Osteocyte (in vitro differentiated cells): ENCODE data around the gene HEMK1. TPM values are rescaled to one million over a fixed set of nuclear protein-coding genes. Genes with fewer than 3 reads are reported as not detected.

Experiments
- DNase-seq: peaks from one replicate; pipeline ENCODE4 v3.0.0; 2021; ENCODE audit warnings: mixed read lengths; ENCODE audit not compliant: unreplicated experiment; ENCODE audit errors: extremely low spot score
- H3K27ac Mint-ChIP-seq: one replicate; pipeline ENCODE4 v1.8.0; 2021; ENCODE audit warnings: mild to moderate bottlenecking, mixed read lengths; ENCODE audit not compliant: unreplicated experiment
- H3K27me3 Mint-ChIP-seq: one replicate; pipeline ENCODE4 v1.8.0; 2021; ENCODE audit warnings: mixed read lengths; ENCODE audit not compliant: unreplicated experiment
- H3K36me3 Mint-ChIP-seq: one replicate; pipeline ENCODE4 v1.8.0; 2021; ENCODE audit warnings: mixed read lengths; ENCODE audit not compliant: unreplicated experiment
- H3K4me1 Mint-ChIP-seq: one replicate; pipeline ENCODE4 v1.8.0; 2021; ENCODE audit warnings: mixed read lengths; ENCODE audit not compliant: unreplicated experiment
- H3K4me3 Mint-ChIP-seq: one replicate; pipeline ENCODE4 v1.8.0; 2021; ENCODE audit warnings: mild to moderate bottlenecking, moderate library complexity, mixed read lengths; ENCODE audit not compliant: unreplicated experiment
- H3K9me3 Mint-ChIP-seq: one replicate; pipeline ENCODE4 v1.8.0; 2021; ENCODE audit warnings: mixed read lengths; ENCODE audit not compliant: unreplicated experiment
- total RNA-seq: library from RNA; stranded (reverse); gene quantifications from 2 replicates; pipeline ENCODE4 v1.2.1, GENCODE V29; 2021
- TF ChIP-seq, protein P1 (sequence below): fragments of 200-600 bp; sonication (generic); IDR thresholded peaks from 2 replicates; pipeline ENCODE4 v1.5.0; 2021; ENCODE audit warnings: antibody characterized with exemption, mild to moderate bottlenecking, moderate library complexity

The HEMK1 gene
- total RNA-seq, 1 donor from 2014 or later = 23.1 TPM

DNA sequence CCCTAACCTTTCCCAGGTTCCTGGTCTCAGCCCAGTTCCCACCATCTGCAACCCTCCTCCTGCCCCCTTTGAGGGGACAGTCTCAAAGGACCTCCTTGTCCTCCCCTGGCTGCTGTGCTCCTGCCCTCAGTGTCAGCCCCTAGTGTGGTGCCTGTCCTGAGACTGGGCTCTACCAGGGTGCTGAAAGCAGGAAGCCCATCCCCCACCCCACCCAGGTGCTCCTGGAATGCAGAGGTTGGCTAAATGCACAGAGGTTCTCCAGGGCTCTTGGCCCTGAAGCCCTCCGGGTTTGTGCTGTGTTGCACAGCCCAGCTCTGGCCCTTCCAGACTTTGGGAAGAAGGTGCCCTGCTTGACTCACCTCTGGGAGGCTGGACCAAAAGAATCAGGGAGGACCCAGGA lies 23.5 kb upstream of the HEMK1 start:
- Mint-ChIP-seq H3K27me3 (peaks cover 11% of the 10 kb centered on the region), H3K4me1 (no peaks in the 10 kb centered on the region), H3K36me3 (no peaks in the 10 kb centered on the region), H3K4me3 (no peak overlapping the region), H3K9me3 (no peaks in the 10 kb centered on the region), H3K27ac (no peak overlapping the region)
- TF ChIP-seq, protein P1, sequence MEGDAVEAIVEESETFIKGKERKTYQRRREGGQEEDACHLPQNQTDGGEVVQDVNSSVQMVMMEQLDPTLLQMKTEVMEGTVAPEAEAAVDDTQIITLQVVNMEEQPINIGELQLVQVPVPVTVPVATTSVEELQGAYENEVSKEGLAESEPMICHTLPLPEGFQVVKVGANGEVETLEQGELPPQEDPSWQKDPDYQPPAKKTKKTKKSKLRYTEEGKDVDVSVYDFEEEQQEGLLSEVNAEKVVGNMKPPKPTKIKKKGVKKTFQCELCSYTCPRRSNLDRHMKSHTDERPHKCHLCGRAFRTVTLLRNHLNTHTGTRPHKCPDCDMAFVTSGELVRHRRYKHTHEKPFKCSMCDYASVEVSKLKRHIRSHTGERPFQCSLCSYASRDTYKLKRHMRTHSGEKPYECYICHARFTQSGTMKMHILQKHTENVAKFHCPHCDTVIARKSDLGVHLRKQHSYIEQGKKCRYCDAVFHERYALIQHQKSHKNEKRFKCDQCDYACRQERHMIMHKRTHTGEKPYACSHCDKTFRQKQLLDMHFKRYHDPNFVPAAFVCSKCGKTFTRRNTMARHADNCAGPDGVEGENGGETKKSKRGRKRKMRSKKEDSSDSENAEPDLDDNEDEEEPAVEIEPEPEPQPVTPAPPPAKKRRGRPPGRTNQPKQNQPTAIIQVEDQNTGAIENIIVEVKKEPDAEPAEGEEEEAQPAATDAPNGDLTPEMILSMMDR = no peak
- DNase-seq = no peak

DNA sequence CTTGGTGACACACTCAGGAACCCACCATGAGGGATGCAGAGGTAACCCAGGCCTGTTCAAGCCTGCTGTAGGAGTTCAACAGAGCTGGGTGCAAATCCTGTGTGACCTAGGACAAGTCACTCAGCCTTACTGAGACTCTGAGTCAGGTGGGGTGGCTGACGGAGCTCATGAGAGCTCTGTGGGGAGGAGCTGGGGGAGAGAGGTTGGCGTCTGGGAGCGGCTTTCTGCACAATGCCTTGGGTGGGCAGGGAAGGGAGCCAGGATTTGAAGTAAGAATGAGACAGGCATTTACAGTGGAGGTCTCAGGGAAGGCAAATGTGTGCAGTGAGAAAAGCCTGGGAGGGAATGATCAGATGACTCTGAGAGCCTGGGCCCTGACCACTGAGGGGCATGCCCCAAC lies 20.1 kb upstream of the HEMK1 start:
- no peak overlapping the region for H3K4me3 Mint-ChIP-seq
- TF ChIP-seq, protein P1 = no peak
- H3K27ac Mint-ChIP-seq = no peak overlapping the region
- no peaks in the 10 kb centered on the region for H3K9me3 Mint-ChIP-seq
- no peaks in the 10 kb centered on the region for H3K4me1 Mint-ChIP-seq
- no peaks in the 10 kb centered on the region for H3K36me3 Mint-ChIP-seq
- peaks cover 7% of the 10 kb centered on the region for H3K27me3 Mint-ChIP-seq
- DNase-seq = no peak

DNA sequence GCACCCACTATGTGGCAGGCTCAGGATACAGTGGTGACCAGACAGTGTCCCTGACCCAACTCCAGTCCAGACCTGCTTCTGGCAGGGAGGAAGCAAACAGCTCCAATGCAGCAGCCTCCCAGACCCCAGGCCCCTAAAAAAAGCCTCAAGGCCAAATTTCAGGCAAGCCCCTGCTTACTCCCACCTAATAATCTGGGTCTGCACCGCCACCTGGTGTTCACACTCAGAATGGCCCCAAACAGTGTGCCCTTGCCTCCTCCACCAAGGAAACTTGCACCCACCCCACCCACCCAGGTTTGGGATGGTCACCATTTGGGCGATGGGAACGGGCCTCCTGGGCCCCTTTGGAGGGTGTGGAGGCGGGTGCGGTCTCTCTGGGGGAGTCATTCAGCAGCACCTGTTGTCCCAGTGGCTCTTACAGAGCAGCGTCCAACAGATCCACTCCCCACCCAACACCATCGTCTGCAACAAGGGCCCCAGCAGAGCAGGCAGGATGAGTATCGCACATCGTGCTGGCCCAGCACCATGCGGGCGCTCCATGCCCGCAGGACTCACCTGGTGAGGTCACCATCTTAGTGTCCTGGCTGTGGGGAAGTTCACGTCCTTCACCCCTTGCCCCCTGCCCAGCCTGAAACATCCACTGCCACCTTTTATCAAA lies 19.1 kb upstream of the HEMK1 start:
- peaks cover under 1% of the 10 kb centered on the region for H3K27me3 Mint-ChIP-seq
- TF ChIP-seq, protein P1 = peak; percentile 86
- DNase-seq = peak; percentile 88
- H3K4me1 Mint-ChIP-seq = no peaks in the 10 kb centered on the region
- H3K27ac Mint-ChIP-seq = no peak overlapping the region
- H3K9me3 Mint-ChIP-seq = no peaks in the 10 kb centered on the region
- no peaks in the 10 kb centered on the region for H3K36me3 Mint-ChIP-seq
- no peak overlapping the region for H3K4me3 Mint-ChIP-seq

DNA sequence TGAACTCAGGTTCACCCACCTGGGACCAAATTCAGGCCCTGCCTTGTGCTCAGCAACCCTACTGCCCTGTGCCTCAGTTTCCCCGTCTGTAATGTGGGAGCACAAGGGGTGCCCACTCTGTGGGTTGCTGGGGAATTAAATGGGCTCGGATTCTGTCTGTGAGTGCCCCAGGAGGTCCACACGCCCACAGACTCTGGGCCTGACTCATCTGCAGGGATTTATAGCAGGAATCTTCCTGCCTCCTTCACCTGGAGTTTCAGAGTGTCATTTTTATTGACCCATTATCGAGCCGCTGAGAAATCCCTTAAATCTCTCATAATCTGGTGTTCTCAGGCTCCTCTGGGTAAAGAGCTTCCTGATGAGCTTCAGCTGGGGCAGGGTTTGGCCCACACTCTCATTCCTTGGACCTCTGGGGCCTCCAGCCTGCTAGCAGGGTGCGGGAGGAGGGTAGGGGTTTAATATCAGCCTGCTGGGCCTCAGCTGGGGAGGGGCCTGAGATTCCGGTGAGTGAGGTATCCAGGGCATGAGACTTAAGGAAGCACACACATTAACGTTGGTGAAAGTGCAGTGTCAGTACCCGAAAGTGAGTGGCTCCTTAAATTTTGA lies 18.2 kb upstream of the HEMK1 start:
- Mint-ChIP-seq H3K36me3 (no peaks in the 10 kb centered on the region), H3K27me3 (no peaks in the 10 kb centered on the region), H3K27ac (no peak overlapping the region), H3K4me1 (no peaks in the 10 kb centered on the region), H3K9me3 (no peaks in the 10 kb centered on the region), H3K4me3 (no peak overlapping the region)
- TF ChIP-seq, protein P1 = no peak
- no peak for DNase-seq

DNA sequence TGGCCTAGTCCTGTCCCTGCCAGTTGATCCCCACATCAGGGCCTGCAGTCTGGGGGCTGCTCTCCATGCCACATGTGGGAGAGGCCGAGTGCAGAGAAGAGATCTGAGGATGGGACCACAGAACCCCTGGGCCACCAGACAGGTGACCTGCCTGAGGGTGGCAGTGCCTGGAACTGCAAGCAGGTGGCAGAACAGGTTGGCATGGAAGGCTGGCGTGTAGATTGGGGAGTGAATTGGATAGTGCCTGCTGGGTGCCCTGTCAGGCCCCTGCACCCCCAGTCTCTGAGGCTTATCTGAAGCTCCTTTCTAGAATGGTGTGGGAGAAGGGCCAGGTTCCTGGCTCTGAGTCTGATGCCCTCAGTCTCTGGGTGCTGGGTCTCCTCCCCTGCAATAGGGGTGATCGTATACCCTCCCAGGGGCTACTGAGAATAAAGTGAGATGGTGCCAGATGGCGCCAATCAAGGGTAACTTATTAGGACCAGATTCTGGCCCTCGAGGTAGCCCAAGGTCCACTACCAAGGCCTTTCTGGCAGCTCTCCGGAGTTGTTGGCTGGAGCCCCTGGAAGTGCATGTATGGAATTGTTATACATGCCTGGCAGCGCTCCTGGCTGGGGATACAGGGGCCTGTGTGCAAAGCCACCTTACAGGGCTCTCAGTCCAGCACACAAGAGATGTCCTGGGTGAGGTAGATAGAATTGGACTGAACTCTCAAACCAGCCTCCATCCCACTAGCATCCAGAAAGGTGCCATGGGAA lies 17.5 kb upstream of the HEMK1 start:
- TF ChIP-seq, protein P1 = no peak
- H3K4me3 Mint-ChIP-seq = no peak overlapping the region
- H3K36me3 Mint-ChIP-seq = no peaks in the 10 kb centered on the region
- no peak overlapping the region for H3K27ac Mint-ChIP-seq
- H3K4me1 Mint-ChIP-seq = no peaks in the 10 kb centered on the region
- H3K27me3 Mint-ChIP-seq = no peaks in the 10 kb centered on the region
- DNase-seq = no peak
- no peaks in the 10 kb centered on the region for H3K9me3 Mint-ChIP-seq
